Measurements from ENCODE around the gene EML1. TPM values are rescaled to one million over a fixed set of nuclear protein-coding genes. Genes with fewer than 3 reads are reported as not detected.

EML1 gene
- total and polyA plus RNA-seq, 7 donors: 3.1 to 40.4 (median 7.5) TPM

DNA sequence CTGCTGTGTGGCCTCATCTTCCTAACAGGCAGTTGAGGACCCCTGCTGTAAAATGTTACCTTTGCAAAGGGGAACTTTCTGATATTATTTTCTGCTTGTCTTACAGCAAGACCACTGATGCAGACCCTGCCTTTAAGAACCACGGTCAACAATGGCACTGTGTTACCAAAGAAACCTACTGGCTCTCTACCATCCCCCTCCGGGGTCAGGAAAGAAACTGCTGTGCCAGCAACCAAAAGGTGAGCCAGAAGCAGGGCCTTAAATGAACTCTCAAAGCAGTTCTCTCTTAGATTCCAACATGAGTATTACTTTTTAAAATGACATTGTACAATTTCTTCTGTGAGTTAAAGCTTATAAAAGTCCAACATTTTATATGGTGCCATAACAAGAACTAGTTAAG is 72.2 kb downstream of the EML1 start:
- intact Hi-C loops (cut with DNase I): no loop called here
- Histone ChIP-seq H3K9me3 (no peaks in the 10 kb centered on the region), H3K4me1 (peaks cover 7% of the 10 kb centered on the region), H3K36me3 (ENCODE audit: insufficient read depth in 1 of 2, low read depth in 1 of 2) (no peaks in the 10 kb centered on the region), H3K27me3 (ENCODE audit: insufficient read depth in 3 of 3, low read length in 2 of 3) (no peaks in the 10 kb centered on the region), H3K27ac (no peak overlapping the region), H3K4me3 (no peak overlapping the region)
- 30 to 44% (median 39%) methylated on average over 2 of the region's 2 CpGs for WGBS, 3 donors
- no peak for DNase-seq
- ATAC-seq: no peak
- TF ChIP-seq, protein P1, sequence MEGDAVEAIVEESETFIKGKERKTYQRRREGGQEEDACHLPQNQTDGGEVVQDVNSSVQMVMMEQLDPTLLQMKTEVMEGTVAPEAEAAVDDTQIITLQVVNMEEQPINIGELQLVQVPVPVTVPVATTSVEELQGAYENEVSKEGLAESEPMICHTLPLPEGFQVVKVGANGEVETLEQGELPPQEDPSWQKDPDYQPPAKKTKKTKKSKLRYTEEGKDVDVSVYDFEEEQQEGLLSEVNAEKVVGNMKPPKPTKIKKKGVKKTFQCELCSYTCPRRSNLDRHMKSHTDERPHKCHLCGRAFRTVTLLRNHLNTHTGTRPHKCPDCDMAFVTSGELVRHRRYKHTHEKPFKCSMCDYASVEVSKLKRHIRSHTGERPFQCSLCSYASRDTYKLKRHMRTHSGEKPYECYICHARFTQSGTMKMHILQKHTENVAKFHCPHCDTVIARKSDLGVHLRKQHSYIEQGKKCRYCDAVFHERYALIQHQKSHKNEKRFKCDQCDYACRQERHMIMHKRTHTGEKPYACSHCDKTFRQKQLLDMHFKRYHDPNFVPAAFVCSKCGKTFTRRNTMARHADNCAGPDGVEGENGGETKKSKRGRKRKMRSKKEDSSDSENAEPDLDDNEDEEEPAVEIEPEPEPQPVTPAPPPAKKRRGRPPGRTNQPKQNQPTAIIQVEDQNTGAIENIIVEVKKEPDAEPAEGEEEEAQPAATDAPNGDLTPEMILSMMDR (IDR thresholded peaks at IDR 0.05): no peak

DNA sequence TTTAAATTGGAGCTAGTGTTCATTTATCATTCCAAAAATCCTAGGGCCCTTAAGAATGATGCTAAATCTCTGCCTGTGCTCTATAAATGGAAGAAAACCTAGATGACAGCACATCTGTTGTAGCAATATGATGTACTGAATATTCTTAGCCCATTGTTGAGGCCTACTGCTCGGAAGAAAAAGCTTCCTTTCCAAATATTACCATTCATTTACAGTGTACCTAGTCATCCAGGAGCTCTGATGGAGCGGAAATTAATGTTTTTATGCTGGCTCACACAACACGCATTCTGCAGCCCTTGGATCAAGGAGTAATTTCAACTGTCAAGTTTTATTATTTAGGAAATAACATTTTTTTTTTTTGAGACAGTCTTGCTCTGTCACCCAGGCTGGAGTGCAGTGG is 77.4 kb downstream of the EML1 start:
- H3K27ac ChIP-seq: no peak overlapping the region
- no peaks in the 10 kb centered on the region for H3K27me3 ChIP-seq (ENCODE audit: insufficient read depth in 3 of 3, low read length in 2 of 3)
- ATAC-seq (no peak), DNase-seq (no peak)
- H3K36me3 ChIP-seq (ENCODE audit: insufficient read depth in 1 of 2, low read depth in 1 of 2): no peaks in the 10 kb centered on the region
- intact Hi-C loops (cut with DNase I): no loop called here
- TF ChIP-seq, protein P1 (IDR thresholded peaks at IDR 0.05): no peak
- no peaks in the 10 kb centered on the region for H3K9me3 ChIP-seq
- H3K4me3 ChIP-seq: no peak overlapping the region
- peaks cover 2% of the 10 kb centered on the region for H3K4me1 ChIP-seq
- WGBS, 3 donors: 79 to 92% (median 82%) methylated on average over 3 of the region's 3 CpGs

DNA sequence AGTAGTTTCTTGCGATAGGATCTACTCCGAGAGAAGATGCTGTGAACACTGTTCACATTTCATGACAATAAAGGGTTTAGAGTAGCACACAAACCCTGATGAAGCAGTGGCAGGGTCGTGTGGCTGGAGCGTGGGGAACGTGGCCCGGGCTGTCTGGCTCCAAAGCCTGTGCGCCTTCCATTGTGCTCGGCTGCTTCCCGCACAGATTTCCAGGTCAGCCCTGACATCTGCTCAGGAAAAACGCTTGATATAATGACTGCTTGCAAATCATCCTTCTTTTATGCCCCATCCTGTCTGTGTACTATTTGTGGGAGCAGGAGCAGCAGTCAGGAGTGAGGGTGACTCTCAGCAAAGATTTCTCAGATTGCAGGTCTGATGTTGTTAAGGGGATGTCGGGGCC is 78.6 kb downstream of the EML1 start:
- 72 to 84% (median 80%) methylated on average over 11 of the region's 11 CpGs for WGBS, 3 donors
- H3K4me3 ChIP-seq: no peak overlapping the region
- H3K27ac ChIP-seq: no peak overlapping the region
- TF ChIP-seq, protein P1 (IDR thresholded peaks at IDR 0.05): no peak
- intact Hi-C loops (cut with DNase I): no loop called here
- H3K27me3 ChIP-seq (ENCODE audit: insufficient read depth in 3 of 3, low read length in 2 of 3): no peaks in the 10 kb centered on the region
- ATAC-seq (no peak), DNase-seq (no peak)
- no peaks in the 10 kb centered on the region for H3K4me1 ChIP-seq
- H3K36me3 ChIP-seq (ENCODE audit: insufficient read depth in 1 of 2, low read depth in 1 of 2): no peaks in the 10 kb centered on the region
- no peaks in the 10 kb centered on the region for H3K9me3 ChIP-seq

DNA sequence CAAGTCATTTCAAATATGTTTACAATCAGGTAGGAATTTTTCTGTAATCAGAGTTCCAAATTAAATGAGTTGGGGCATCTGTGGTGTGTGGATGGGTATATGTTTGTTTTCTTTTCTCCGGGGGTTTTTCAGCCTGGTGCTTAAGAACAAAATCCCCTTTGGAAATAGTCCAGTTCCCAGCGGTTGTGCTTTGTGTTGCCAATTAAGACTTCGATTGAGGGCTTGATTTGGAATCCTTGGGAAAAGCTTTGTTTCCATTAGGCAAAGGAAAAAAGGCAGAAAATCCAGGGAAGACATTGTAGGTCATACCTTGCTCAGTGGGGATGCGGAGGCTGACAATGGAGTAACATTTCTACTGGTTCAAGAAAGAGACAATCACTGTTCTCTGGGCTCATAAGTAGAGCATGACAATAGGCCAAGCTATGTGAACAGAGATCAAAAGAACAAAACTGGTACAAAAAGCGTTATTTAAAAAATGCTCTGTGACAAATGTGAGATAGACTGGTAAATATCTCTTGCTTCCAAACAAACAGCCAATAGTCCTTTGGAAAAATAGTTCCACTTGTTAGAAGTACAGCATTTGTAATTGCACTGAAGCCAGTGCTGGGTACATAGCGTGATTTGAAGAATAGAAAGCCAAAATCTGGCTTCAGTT is 79.7 kb downstream of the EML1 start:
- 52 to 62% (median 53%) methylated on average over 6 of the region's 6 CpGs for WGBS, 3 donors
- H3K27ac ChIP-seq: no peak overlapping the region
- TF ChIP-seq, protein P1 (IDR thresholded peaks at IDR 0.05): no peak
- no peak overlapping the region for H3K4me3 ChIP-seq
- intact Hi-C loops (cut with DNase I): no loop called here
- no peaks in the 10 kb centered on the region for H3K4me1 ChIP-seq
- DNase-seq (no peak), ATAC-seq (no peak)
- no peaks in the 10 kb centered on the region for H3K9me3 ChIP-seq
- H3K27me3 ChIP-seq (ENCODE audit: insufficient read depth in 3 of 3, low read length in 2 of 3): no peaks in the 10 kb centered on the region
- H3K36me3 ChIP-seq (ENCODE audit: insufficient read depth in 1 of 2, low read depth in 1 of 2): no peaks in the 10 kb centered on the region

DNA sequence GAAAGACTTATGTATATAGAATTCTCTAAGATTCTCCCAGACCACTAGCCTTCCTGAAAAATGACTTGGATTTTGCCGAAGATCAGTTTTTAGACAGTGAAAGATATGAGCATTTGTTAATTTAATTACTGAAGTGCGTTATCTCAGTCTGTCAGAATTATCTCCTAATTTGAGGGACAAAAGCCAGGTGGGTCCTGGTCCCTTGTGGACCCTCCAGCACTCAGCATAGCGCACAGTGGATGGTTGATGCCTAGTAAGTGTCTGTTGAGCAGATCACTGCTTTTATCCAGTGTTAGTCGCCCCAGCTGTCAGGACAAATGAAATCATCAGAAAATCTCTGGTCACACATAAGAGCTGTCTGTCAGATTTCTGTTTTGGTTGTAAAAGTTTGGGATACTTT is 80.4 kb downstream of the EML1 start:
- H3K4me1 ChIP-seq: no peaks in the 10 kb centered on the region
- TF ChIP-seq, protein P1 (IDR thresholded peaks at IDR 0.05): no peak
- DNase-seq (no peak), ATAC-seq (no peak)
- H3K9me3 ChIP-seq: no peaks in the 10 kb centered on the region
- 84 to 95% (median 91%) methylated on average over 4 of the region's 4 CpGs for WGBS, 3 donors
- no peak overlapping the region for H3K27ac ChIP-seq
- intact Hi-C loops (cut with DNase I): no loop called here
- H3K36me3 ChIP-seq (ENCODE audit: insufficient read depth in 1 of 2, low read depth in 1 of 2): peaks cover 0 to 3% of the 10 kb centered on the region in 2 donors
- H3K27me3 ChIP-seq (ENCODE audit: insufficient read depth in 3 of 3, low read length in 2 of 3): no peaks in the 10 kb centered on the region
- no peak overlapping the region for H3K4me3 ChIP-seq
